Putamen (tissue), 1 donor: ENCODE data around the gene AP1B1.

Source experiments
- DNase-seq: peaks from one replicate; pipeline ENCODE4 v3.0.0-alpha.2; 2016; ENCODE audit warnings: low spot score

The AP1B1 gene

GRCh38 chr22:29313576-29314466, 74.5 kb downstream of the AP1B1 start:
- no peak for DNase-seq

GRCh38 chr22:29313126-29313575, 75.2 kb downstream of the AP1B1 start:
- DNase-seq: no peak

- no peak for DNase-seq
Observed at GRCh38 chr22:29312218-29313125, 75.9 kb downstream of the AP1B1 start.

- no peak for DNase-seq
Observed at GRCh38 chr22:29311464-29312217, 76.7 kb downstream of the AP1B1 start.

DNA sequence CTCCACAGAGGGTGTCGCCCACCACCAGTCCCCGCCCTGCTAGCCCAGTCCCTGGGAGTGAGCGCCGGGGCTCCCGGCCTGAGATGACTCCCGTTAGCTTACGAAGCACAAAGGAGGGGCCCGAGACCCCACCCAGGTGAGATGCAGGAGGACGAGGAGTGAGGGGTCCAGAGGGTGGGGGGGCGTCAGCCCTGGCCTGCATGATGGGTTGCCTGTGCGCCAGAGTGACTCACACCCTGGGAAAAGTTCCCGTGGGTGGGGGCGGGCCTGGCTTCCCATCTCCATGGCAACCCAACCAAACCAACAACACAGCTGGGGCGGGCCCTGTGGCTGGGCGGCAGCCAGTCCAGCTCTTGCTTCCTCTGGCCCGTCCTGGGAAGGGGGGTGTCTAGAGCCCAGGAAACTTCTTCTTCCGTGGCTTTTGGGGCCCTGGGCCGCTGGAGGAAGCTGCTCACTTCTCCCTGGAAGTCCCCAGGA, 77.5 kb downstream of the AP1B1 start:
- peak; percentile 91 for DNase-seq

DNA sequence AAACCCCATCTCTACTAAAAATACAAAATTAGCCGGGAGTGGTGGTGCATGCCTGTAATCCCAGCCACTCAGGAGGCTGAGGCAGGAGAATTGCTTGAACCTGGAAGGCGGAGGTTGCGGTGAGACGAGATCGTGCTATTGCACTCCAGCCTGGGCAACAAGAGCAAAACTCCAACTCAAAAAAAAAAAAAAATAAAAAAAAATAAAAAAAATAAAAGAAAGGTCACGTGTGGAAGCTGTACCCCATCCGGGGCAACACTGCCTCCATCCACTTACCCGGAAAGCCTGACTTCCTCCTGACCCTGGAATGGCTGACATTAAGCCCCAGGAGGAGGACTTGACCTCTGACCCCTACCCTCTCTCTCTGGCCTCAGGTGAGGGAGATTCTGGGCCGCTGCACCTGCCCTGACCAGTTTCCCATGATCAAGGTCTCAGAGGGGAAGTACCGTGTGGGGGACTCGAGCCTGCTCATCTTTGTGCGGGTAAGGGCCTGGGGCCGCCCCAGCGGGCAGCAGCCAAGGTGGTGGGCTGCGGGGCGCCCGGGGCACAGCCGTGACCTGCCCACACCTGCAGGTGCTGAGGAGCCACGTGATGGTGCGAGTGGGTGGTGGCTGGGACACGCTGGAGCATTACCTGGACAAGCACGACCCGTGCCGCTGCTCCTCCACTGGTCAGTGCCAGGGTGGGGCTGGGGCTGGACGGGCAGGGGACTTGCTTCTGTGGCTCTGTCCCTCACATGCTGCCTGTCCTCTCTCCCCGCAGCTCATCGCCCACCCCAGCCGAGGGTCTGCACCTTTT, 78.1 kb downstream of the AP1B1 start:
- DNase-seq: no peak

DNA sequence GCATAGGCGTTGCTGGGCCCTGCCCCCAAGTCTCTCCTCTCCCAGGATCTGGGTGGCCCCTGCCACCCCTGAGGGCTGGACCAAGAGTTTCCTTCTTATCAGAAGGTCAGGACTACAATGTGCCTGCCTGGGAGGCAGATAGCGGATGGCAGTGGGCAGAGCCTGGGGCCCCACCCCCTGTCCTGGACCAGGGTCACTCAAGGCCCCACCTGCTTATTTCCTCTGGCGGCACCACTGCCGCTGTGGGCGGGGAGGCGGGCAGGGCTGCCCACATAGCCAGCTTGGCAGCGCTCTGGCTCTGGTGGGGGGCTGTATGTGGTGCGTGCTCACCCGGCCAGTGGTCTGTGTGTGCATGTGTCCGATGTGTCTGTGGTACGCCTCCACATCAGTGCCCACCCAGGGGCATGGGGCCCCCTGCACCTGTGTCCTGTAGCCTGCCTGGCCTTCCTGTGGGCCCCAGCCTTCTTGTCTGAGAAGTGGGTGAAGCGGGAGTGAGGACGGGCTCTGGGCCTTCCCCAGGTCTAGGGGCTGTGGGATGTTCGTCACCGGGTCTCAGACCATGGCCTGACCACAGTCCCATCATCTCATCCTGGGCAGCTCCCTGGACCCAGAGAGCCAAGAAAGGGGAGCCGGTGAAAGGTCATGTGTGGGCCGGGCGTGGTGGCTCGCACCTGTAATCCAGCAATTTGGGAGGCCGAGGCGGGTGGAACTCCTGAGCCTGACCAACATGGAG, 78.9 kb downstream of the AP1B1 start:
- no peak for DNase-seq

- DNase-seq: no peak
Observed at GRCh38 chr22:29308791-29309262, 79.5 kb downstream of the AP1B1 start.

DNA sequence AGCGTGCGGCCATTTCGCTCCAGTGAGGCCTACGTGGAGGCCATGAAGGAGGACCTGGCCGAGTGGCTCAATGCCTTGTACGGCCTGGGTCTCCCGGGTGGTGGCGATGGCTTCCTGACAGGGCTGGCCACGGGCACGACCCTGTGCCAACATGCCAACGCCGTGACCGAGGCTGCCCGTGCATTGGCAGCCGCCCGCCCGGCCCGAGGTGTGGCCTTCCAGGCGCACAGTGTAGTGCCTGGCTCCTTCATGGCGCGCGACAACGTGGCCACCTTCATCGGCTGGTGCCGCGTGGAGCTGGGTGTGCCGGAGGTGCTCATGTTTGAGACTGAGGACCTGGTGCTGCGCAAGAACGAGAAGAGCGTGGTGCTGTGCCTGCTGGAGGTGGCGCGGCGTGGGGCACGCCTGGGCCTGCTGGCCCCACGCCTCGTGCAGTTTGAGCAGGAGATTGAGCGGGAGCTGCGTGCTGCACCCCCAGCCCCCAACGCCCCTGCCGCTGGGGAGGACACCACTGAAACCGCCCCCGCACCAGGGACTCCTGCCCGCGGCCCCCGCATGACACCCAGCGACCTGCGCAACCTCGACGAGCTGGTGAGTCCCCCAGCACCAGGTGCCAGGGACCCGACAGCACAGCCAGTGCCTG, 80.1 kb downstream of the AP1B1 start:
- no peak for DNase-seq

- no peak for DNase-seq
Observed at GRCh38 chr22:29307596-29308147, 80.7 kb downstream of the AP1B1 start.

GRCh38 chr22:29306835-29307595, 81.4 kb downstream of the AP1B1 start:
- DNase-seq: peak; percentile 76

DNA sequence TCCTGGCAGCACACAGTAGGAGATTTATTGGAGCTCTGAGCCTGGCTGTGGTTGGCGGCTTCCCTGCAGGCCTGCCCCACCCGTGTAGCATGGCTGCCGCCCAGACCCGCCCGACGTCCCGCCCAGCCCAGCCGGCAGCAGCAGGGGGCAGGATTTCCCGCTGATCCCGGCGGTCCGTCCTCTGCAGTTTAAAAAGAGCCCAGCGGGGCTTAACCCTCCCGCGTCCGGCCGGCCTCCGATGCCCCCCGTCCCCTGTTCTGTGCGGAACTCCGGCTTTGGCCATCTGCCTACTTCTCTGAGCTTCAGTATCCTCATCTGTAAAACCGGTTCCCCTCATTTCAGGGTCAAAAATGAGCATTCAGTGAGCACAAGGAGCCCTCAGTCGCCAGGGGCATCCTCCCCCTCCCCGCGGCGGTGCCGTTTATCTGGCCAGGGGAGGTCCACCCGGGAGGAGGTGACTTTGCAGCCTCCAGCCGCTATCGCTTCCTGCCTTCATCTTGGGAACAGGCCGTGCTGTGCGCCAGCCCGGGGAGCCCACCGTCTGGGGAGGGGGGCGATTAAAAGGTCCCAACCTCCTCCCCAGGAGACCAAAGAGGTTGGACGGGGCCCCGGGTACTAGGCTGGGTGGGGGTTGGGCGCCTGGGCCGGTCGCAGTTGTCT, 82.1 kb downstream of the AP1B1 start, which contains the start of gene GAS2L1:
Gene GAS2L1, plus strand, starts transcription at position 476 of the 660 bp plus-strand sequence. CDS start 1,456 bp downstream, outside the sequence.
- no peak for DNase-seq

DNA sequence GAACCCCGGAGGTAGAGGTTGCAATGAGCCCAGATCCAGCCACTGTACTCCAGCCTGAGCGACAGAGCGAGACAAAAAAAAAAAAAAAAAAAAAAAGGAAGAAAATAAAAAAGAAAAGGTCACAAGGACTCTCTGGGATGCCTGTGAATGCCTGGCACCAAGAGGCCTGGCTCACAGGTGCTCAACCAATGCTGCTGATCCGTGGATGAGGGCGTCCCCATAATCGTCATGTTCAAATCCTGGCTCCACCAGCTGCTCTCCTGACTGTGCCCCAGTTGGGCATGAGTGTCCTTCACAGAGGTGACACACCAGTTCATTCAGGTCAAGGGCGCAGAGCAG, 82.6 kb downstream of the AP1B1 start:
- no peak for DNase-seq

DNA sequence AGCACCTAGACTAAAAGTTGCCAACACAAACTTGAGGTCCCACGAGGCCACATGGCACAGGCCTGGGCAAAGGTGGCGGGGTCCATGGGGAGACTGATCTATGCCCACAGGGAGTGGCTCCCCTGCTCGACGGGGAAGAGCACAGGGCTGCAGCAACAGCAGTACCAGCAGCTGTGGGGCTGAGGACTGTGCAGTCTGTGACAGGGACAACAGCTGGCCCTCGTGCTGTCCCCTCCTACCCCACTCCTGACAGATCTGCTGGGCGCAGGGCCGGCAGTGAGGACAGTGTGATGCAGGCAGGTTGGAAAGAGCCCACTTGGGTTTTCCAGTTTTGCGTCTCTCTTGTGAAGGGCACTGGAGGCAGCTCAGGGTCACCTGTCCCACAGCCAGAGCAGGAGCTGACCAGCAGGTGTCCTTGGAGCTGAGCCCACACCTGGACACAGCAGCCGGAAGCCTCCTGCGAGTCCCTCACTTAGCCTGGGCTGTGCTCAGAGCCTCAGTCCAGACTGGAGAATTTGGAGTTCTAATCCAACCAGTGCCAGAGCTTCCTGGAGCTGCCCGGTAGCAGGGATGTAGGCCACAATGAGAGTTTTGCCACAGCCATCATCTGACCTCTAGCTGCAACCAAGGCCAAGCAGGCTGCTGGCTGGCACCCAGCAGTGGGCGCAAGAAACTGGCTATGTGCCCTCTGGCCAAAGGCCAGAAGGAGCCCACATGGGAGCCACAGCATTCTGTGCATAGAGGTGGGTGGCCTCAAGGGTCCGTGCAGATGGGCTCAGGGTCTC, 85.5 kb downstream of the AP1B1 start:
- DNase-seq: no peak

DNA sequence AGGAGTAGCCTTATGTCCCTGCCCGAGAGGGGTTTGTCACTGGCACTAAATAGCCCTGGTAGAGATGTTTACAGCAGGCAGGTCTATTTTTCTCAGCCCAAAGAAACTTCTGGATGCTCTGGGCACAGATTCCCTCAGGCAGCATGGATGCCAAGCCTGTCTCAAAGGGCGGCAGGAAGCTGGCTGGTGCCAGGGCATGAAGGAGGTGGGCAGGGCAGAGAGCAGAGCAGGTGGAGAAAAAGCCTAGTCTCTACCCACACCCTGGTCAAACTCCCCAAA, 86.0 kb downstream of the AP1B1 start:
- no peak for DNase-seq

- no peak for DNase-seq
Observed at GRCh38 chr22:29301716-29302401, 86.5 kb downstream of the AP1B1 start.
